Measurements from ENCODE around the gene IGFN1.

Gene IGFN1

DNA sequence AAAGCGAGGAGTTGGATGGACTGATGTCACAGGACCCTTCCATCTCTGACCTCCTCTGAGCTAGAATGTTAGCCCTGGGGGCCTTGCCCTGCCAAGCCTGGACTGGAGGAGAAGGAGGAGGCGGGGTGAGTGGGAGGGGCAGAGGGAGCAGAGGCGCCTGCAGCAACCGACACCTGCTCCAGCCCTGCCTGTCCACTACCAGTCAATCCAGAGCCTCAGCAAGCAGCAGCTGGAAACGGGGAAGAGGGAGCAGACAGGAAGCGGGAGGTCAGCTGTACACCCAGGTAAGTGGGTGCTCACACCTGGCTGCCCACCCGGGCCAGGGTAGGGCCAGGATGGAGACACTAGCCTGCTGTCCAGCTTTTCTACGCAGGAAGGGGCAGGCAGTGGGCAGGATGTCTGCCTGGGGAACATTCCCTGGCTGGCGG, at the start of gene IGFN1:
TSS of gene IGFN1 (plus strand) at position 201 of the 428 bp plus-strand sequence. CDS start 2,470 bp downstream, outside the sequence.
- Histone ChIP-seq H3K4me2 (ENCODE audit: low read depth, low read length, poor library complexity, severe bottlenecking) (no peak within 1 kb of the TSS), H3K27ac (ENCODE audit: low read depth, low read length) (no peak within 1 kb of the TSS), H3K9ac (ENCODE audit: low read length) (no peak within 1 kb of the TSS), H3K27me3 (ENCODE audit: low read length) (no peaks in the 10 kb centered on the region), H2AFZ (ENCODE audit: low read depth, low read length, severe bottlenecking) (no peak within 1 kb of the TSS), H3K36me3 (ENCODE audit: low read length) (no peaks in the 10 kb centered on the region), H3F3A (ENCODE audit: insufficient read depth) (no peaks in the 10 kb centered on the region), H3K4me3 (ENCODE audit: insufficient read depth, low read length, poor library complexity, severe bottlenecking) (no peak within 1 kb of the TSS), H3K9me2 (replicated peaks; ENCODE audit: insufficient read depth, low read length) (no peaks in the 10 kb centered on the region), H4K20me1 (ENCODE audit: low read depth, low read length) (no peaks in the 10 kb centered on the region), H3K79me2 (ENCODE audit: insufficient read depth, low read length) (no peaks in the 10 kb centered on the region), H3K9me3 (ENCODE audit: insufficient read depth, low read length) (no peaks in the 10 kb centered on the region)
- TF ChIP-seq CTCF (IDR thresholded peaks at IDR 0.05; ENCODE audit: insufficient read depth, low read length, poor library complexity, severe bottlenecking) (no peak), EZH2phosphoT487 (conservative IDR thresholded peaks at IDR 0.05; ENCODE audit: low read length) (no peak)

DNA sequence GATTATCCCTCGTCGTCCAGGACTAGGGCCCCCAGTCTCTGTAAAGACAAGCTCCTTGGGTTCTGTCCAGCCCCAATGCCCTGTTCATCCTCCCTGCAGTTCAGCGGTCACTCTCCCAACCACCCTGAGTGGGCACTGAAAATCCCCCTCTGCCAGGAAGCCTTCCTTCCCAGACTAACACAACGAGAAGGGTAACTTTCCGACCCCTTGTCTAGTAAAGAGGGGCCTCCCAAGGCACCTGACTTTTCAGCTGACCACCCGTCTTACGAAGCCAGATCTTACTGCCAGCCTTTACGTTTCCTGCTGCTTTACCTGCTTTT, 49.7 kb upstream of the IGFN1 start:
- no peak overlapping the region for H2AFZ ChIP-seq (ENCODE audit: low read depth, low read length, severe bottlenecking)
- no peaks in the 10 kb centered on the region for H4K20me1 ChIP-seq (ENCODE audit: low read depth, low read length)
- H3K4me3 ChIP-seq (ENCODE audit: insufficient read depth, low read length, poor library complexity, severe bottlenecking): no peak overlapping the region
- no peak for TF ChIP-seq EZH2phosphoT487 (conservative IDR thresholded peaks at IDR 0.05; ENCODE audit: low read length)
- no peak for TF ChIP-seq CTCF (IDR thresholded peaks at IDR 0.05; ENCODE audit: insufficient read depth, low read length, poor library complexity, severe bottlenecking)
- no peaks in the 10 kb centered on the region for H3K9me2 ChIP-seq (replicated peaks; ENCODE audit: insufficient read depth, low read length)
- H3K27me3 ChIP-seq (ENCODE audit: low read length): no peaks in the 10 kb centered on the region
- no peaks in the 10 kb centered on the region for H3K79me2 ChIP-seq (ENCODE audit: insufficient read depth, low read length)
- H3K9me3 ChIP-seq (ENCODE audit: insufficient read depth, low read length): no peaks in the 10 kb centered on the region
- H3F3A ChIP-seq (ENCODE audit: insufficient read depth): no peaks in the 10 kb centered on the region
- H3K9ac ChIP-seq (ENCODE audit: low read length): no peak overlapping the region
- no peak overlapping the region for H3K27ac ChIP-seq (ENCODE audit: low read depth, low read length)
- no peaks in the 10 kb centered on the region for H3K36me3 ChIP-seq (ENCODE audit: low read length)
- H3K4me2 ChIP-seq (ENCODE audit: low read depth, low read length, poor library complexity, severe bottlenecking): no peak overlapping the region

DNA sequence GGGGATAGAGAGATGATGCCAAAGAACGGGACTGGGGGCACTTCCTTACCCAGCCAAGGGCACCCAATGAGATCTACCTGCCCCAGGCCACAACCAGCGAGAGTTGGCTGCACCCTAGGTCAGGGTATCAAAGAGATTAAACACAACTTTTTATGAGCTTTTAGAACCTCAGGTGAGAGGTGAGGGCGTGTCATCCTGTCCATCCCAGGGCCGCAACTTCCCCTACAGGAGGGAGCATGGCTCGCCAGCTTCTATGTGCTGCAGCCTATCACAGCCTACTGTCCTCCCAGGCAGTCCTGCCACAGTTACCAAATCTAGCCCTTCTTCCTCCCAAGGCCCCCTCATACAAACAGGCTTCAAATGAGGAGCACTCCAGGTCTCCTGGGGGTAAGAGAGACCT, 49.2 kb upstream of the IGFN1 start:
- Histone ChIP-seq H3K4me3 (ENCODE audit: insufficient read depth, low read length, poor library complexity, severe bottlenecking) (no peak overlapping the region), H3K27ac (ENCODE audit: low read depth, low read length) (no peak overlapping the region), H3K27me3 (ENCODE audit: low read length) (no peaks in the 10 kb centered on the region), H4K20me1 (ENCODE audit: low read depth, low read length) (no peaks in the 10 kb centered on the region), H2AFZ (ENCODE audit: low read depth, low read length, severe bottlenecking) (no peak overlapping the region), H3K36me3 (ENCODE audit: low read length) (no peaks in the 10 kb centered on the region), H3K4me2 (ENCODE audit: low read depth, low read length, poor library complexity, severe bottlenecking) (no peak overlapping the region), H3K79me2 (ENCODE audit: insufficient read depth, low read length) (no peaks in the 10 kb centered on the region), H3K9me2 (replicated peaks; ENCODE audit: insufficient read depth, low read length) (no peaks in the 10 kb centered on the region), H3F3A (ENCODE audit: insufficient read depth) (no peaks in the 10 kb centered on the region), H3K9me3 (ENCODE audit: insufficient read depth, low read length) (no peaks in the 10 kb centered on the region), H3K9ac (ENCODE audit: low read length) (no peak overlapping the region)
- TF ChIP-seq CTCF (IDR thresholded peaks at IDR 0.05; ENCODE audit: insufficient read depth, low read length, poor library complexity, severe bottlenecking): no peak
- TF ChIP-seq EZH2phosphoT487 (conservative IDR thresholded peaks at IDR 0.05; ENCODE audit: low read length): no peak
